Smooth muscle cell (in vitro differentiated cells): Measurements from ENCODE around the gene PSME1. TPM values are rescaled to one million over a fixed set of nuclear protein-coding genes. Genes with fewer than 3 reads are reported as not detected.
A peak's percentile ranks its signal among the peaks of the same experiment; 100 is the strongest.

Experiments used
- DNase-seq: peaks from one replicate; lab custom pipeline; 2025; ENCODE audit not compliant: unreplicated experiment; lab: John Stamatoyannopoulos, UW
- H2AFZ ChIP-seq: fragments of 200-600 bp; sonication (generic); 2 replicates; pipeline ENCODE4 v1.6.0; 2016; ENCODE audit warnings: antibody characterized with exemption, low read depth, mild to moderate bottlenecking
- H3F3A ChIP-seq: fragments of 200-600 bp; sonication (generic); 2 replicates; pipeline ENCODE4 v1.6.0; 2017; ENCODE audit warnings: antibody characterized with exemption, low read depth
- H3K27ac ChIP-seq: fragments of 200-600 bp; sonication (generic); 2 replicates; pipeline ENCODE4 v1.5.1; 2016; ENCODE audit warnings: low read depth, mild to moderate bottlenecking
- H3K27me3 ChIP-seq: fragments of 200-600 bp; sonication (generic); 2 replicates; pipeline ENCODE4 v1.6.1; 2016; ENCODE audit warnings: low read depth, mild to moderate bottlenecking
- H3K36me3 ChIP-seq: fragments of 200-600 bp; sonication (generic); 2 replicates; pipeline ENCODE4 v1.5.1; 2016; ENCODE audit warnings: low read depth
- H3K4me1 ChIP-seq: fragments of 200-600 bp; sonication (generic); 2 replicates; pipeline ENCODE4 v1.5.1; 2016; ENCODE audit warnings: low read depth
- H3K4me2 ChIP-seq: fragments of 200-600 bp; sonication (generic); 2 replicates; pipeline ENCODE4 v1.6.0; 2016; ENCODE audit warnings: mild to moderate bottlenecking
- H3K4me3 ChIP-seq: fragments of 200-600 bp; sonication (generic); 2 replicates; pipeline ENCODE4 v1.5.1; 2016; ENCODE audit warnings: mild to moderate bottlenecking
- H3K79me2 ChIP-seq: fragments of 200-600 bp; sonication (generic); 2 replicates; pipeline ENCODE4 v1.6.0; 2016; ENCODE audit warnings: low read depth, mild to moderate bottlenecking
- H3K9ac ChIP-seq: fragments of 200-600 bp; sonication (generic); 2 replicates; pipeline ENCODE4 v1.6.0; 2016; ENCODE audit warnings: low read depth
- H3K9me3 ChIP-seq: fragments of 200-600 bp; sonication (generic); replicated peaks from 2 replicates; pipeline ENCODE4 v1.5.1; 2016; ENCODE audit warnings: low read depth
- H4K20me1 ChIP-seq: fragments of 200-600 bp; sonication (generic); 2 replicates; pipeline ENCODE4 v1.6.0; 2016; ENCODE audit warnings: low read depth
- CTCF ChIP-seq: fragments of 200-600 bp; sonication (generic); IDR thresholded peaks from 2 replicates; pipeline ENCODE4 v1.5.1; 2017; ENCODE audit warnings: borderline replicate concordance, mild to moderate bottlenecking, antibody characterized with exemption; ENCODE audit not compliant: insufficient read depth, poor library complexity, severe bottlenecking
- WGBS: methylation state at CpG from one replicate; pipeline ENCODE4 v1.1.7; 2016; ENCODE audit warnings: low lambda C conversion rate; 5-methylcytosine and 5-hydroxymethylcytosine counted together
- polyA plus RNA-seq: library from polyadenylated mRNA; unstranded; fragments of >200 nt; fragmentation: Nextera tagmentation; extraction: Ambion mirVana; gene quantifications from 2 replicates; pipeline ENCODE4 v1.2.1, GENCODE V29; 2016
- total RNA-seq: library from RNA; depleted of rRNA; stranded (reverse); fragments of >200 nt; gene quantifications from 2 replicates; pipeline ENCODE4 v1.2.3, GENCODE V29; 2014

Gene PSME1
- total and polyA plus RNA-seq, 2 experiments from 2014 or later, result 41.4 to 94.1 TPM

- 27% methylated on average over 5 of the region's 5 CpGs for WGBS
- Histone ChIP-seq H3K36me3 (no peaks in the 10 kb centered on the region), H2AFZ (no peak overlapping the region), H3F3A (no peaks in the 10 kb centered on the region), H3K27ac (no peak overlapping the region), H3K4me2 (no peak overlapping the region), H3K79me2 (no peaks in the 10 kb centered on the region), H3K27me3 (no peaks in the 10 kb centered on the region), H3K9me3 (no peaks in the 10 kb centered on the region), H4K20me1 (no peaks in the 10 kb centered on the region), H3K9ac (no peak overlapping the region), H3K4me1 (peaks cover 2% of the 10 kb centered on the region), H3K4me3 (no peak overlapping the region)
- no peak for DNase-seq
- no peak for TF ChIP-seq CTCF
Observed at GRCh38 chr14:24108336-24108874, 27.6 kb upstream of the PSME1 start.

- Histone ChIP-seq H3K79me2 (no peaks in the 10 kb centered on the region), H3K27me3 (no peaks in the 10 kb centered on the region), H3F3A (no peaks in the 10 kb centered on the region), H3K9me3 (no peaks in the 10 kb centered on the region), H4K20me1 (no peaks in the 10 kb centered on the region), H2AFZ (no peak overlapping the region), H3K4me3 (no peak overlapping the region), H3K36me3 (no peaks in the 10 kb centered on the region), H3K27ac (no peak overlapping the region), H3K4me2 (no peak overlapping the region), H3K9ac (no peak overlapping the region), H3K4me1 (peaks cover 2% of the 10 kb centered on the region)
- no peak for DNase-seq
- TF ChIP-seq CTCF, result no peak
- WGBS, result 88% methylated on average over 9 of the region's 9 CpGs
Observed at GRCh38 chr14:24110060-24110459, 25.9 kb upstream of the PSME1 start.

GRCh38 chr14:24110523-24110922 is 25.5 kb upstream of the PSME1 start:
- no peak overlapping the region for H3K4me3 ChIP-seq
- no peaks in the 10 kb centered on the region for H3K36me3 ChIP-seq
- H3K4me2 ChIP-seq, result no peak overlapping the region
- peaks cover 2% of the 10 kb centered on the region for H3K4me1 ChIP-seq
- no peak overlapping the region for H3K9ac ChIP-seq
- DNase-seq, result no peak
- no peaks in the 10 kb centered on the region for H3F3A ChIP-seq
- H4K20me1 ChIP-seq, result no peaks in the 10 kb centered on the region
- H3K27ac ChIP-seq, result no peak overlapping the region
- no peak for TF ChIP-seq CTCF
- WGBS, result 97% methylated on average over 1 of the region's 1 CpG
- no peaks in the 10 kb centered on the region for H3K27me3 ChIP-seq
- H3K79me2 ChIP-seq, result no peaks in the 10 kb centered on the region
- no peaks in the 10 kb centered on the region for H3K9me3 ChIP-seq
- no peak overlapping the region for H2AFZ ChIP-seq

- H3K4me1 ChIP-seq, result peaks cover 12% of the 10 kb centered on the region
- H4K20me1 ChIP-seq, result no peaks in the 10 kb centered on the region
- WGBS, result 15% methylated on average over 15 of the region's 15 CpGs
- no peaks in the 10 kb centered on the region for H3K36me3 ChIP-seq
- peak overlapping the region; percentile 97 for H3K27ac ChIP-seq
- DNase-seq, result no peak
- H3K4me3 ChIP-seq, result peak overlapping the region; percentile 80
- H3K79me2 ChIP-seq, result peaks cover 11% of the 10 kb centered on the region
- no peaks in the 10 kb centered on the region for H3K9me3 ChIP-seq
- peak overlapping the region; percentile 94 for H3K9ac ChIP-seq
- TF ChIP-seq CTCF, result no peak
- no peaks in the 10 kb centered on the region for H3F3A ChIP-seq
- H3K27me3 ChIP-seq, result no peaks in the 10 kb centered on the region
- H2AFZ ChIP-seq, result peak overlapping the region; percentile 48
- peak overlapping the region; percentile 92 for H3K4me2 ChIP-seq
Observed at GRCh38 chr14:24113379-24113800, 22.6 kb upstream of the PSME1 start.
